Measurements from ENCODE around the gene CDHR1. TPM values are rescaled to one million over a fixed set of nuclear protein-coding genes. Genes with fewer than 3 reads are reported as not detected.

CDHR1 gene
- total and polyA plus RNA-seq, 4 donors, result 0.07 to 0.51 (median 0.14) TPM

DNA sequence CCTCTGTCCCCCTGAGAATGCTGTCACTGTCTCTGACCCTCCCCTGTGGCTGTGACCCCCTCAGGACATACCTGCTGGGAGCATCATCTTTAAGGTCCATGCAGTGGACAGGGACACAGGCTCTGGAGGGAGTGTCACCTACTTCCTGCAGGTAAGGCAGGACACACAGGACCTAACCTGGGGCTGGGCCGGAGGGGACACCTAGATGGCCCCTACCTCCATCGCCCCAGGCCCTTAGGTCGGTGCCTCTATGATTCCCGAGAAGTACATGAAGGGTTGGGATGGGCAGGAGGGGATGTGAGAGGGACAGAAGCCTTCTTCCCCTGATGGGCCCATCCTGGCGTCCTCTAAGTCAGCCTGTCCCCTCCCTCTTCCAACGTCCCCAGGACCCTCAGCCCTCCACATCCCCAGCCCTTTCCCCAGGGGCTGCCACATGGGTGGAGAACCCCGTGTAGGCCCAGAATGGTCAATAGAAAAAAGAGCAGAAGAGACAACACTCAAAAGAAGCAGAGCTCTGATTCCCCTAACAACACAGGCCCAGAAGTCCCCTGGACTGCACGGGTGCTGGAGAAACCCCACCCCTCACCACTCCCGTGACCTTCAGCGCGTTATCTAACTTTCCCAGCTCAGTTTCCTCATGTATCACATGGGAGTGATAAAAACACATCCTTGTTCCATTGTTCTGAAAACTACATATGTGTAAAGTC is 6.4 kb downstream of the CDHR1 start:
- Histone ChIP-seq H3K27ac (ENCODE audit: low read depth in 1 of 2, low read length in 2 of 2) (no peak overlapping the region), H3K27me3 (ENCODE audit: control insufficient read depth in 4 of 4, insufficient read depth in 4 of 4, low read length in 3 of 4) (peaks cover 0 to 3% (median 0%) of the 10 kb centered on the region in 4 donors), H3K9me3 (ENCODE audit: control insufficient read depth in 4 of 4, low read length in 3 of 4) (no peaks in the 10 kb centered on the region), H3K9ac (ENCODE audit: low read depth in 1 of 2, low read length in 2 of 2) (no peak overlapping the region), H3K36me3 (ENCODE audit: control insufficient read depth in 4 of 4, insufficient read depth in 3 of 4, low read depth in 1 of 4, low read length in 3 of 4) (no peaks in the 10 kb centered on the region), H3K4me3 (ENCODE audit: low read depth in 1 of 3, low read length in 3 of 3) (no peak overlapping the region), H3K4me1 (ENCODE audit: control insufficient read depth in 4 of 4, insufficient read depth in 4 of 4, low read length in 3 of 4) (peaks cover 0 to 2% (median 0%) of the 10 kb centered on the region in 4 donors)
- WGBS, result 70% methylated on average over 11 of the region's 11 CpGs
- no peak for DNase-seq (ENCODE audit: low spot score)
- TF ChIP-seq, protein P1, sequence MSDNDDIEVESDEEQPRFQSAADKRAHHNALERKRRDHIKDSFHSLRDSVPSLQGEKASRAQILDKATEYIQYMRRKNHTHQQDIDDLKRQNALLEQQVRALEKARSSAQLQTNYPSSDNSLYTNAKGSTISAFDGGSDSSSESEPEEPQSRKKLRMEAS (IDR thresholded peaks at IDR 0.05), result no peak
- TF ChIP-seq JUND (IDR thresholded peaks at IDR 0.05) (no peak), EGR1 (IDR thresholded peaks at IDR 0.05; ENCODE audit: low read depth in 2 of 2) (no peak), NR2F2 (IDR thresholded peaks at IDR 0.05) (no peak), RXRA (IDR thresholded peaks at IDR 0.05) (no peak)

DNA sequence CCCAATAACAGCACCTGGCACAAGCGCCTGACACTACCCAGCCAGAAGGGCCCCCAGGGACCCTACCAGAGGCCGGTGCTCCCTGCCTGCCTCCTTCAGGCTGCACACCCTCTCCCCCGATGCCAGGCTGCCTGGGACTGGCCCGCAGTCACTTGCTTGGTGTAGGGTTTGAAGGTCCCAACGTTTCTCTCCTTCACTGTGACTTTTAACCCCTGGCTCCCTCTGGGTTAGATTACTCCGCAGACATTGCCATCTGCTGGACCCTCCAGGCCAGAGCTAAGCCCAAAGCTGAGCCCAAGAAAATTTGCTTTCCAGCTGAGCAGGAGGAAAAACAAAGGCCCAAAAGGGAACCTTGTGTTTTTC is 6.9 kb downstream of the CDHR1 start:
- Histone ChIP-seq H3K4me1 (ENCODE audit: control insufficient read depth in 4 of 4, insufficient read depth in 4 of 4, low read length in 3 of 4) (no peaks in the 10 kb centered on the region), H3K36me3 (ENCODE audit: control insufficient read depth in 4 of 4, insufficient read depth in 3 of 4, low read depth in 1 of 4, low read length in 3 of 4) (no peaks in the 10 kb centered on the region), H3K27me3 (ENCODE audit: control insufficient read depth in 4 of 4, insufficient read depth in 4 of 4, low read length in 3 of 4) (peaks cover 0 to 2% (median 0%) of the 10 kb centered on the region in 4 donors), H3K27ac (ENCODE audit: low read depth in 1 of 2, low read length in 2 of 2) (no peak overlapping the region), H3K4me3 (ENCODE audit: low read depth in 1 of 3, low read length in 3 of 3) (no peak overlapping the region), H3K9me3 (ENCODE audit: control insufficient read depth in 4 of 4, low read length in 3 of 4) (no peaks in the 10 kb centered on the region), H3K9ac (ENCODE audit: low read depth in 1 of 2, low read length in 2 of 2) (no peak overlapping the region)
- WGBS, result 54% methylated on average over 6 of the region's 6 CpGs
- DNase-seq (ENCODE audit: low spot score), result no peak
- TF ChIP-seq, protein P1 (IDR thresholded peaks at IDR 0.05), result no peak
- no peak for TF ChIP-seq RAD21 (IDR thresholded peaks at IDR 0.05)
- TF ChIP-seq HNF4A (conservative IDR thresholded peaks at IDR 0.05), result no peak
- TF ChIP-seq, protein P2, sequence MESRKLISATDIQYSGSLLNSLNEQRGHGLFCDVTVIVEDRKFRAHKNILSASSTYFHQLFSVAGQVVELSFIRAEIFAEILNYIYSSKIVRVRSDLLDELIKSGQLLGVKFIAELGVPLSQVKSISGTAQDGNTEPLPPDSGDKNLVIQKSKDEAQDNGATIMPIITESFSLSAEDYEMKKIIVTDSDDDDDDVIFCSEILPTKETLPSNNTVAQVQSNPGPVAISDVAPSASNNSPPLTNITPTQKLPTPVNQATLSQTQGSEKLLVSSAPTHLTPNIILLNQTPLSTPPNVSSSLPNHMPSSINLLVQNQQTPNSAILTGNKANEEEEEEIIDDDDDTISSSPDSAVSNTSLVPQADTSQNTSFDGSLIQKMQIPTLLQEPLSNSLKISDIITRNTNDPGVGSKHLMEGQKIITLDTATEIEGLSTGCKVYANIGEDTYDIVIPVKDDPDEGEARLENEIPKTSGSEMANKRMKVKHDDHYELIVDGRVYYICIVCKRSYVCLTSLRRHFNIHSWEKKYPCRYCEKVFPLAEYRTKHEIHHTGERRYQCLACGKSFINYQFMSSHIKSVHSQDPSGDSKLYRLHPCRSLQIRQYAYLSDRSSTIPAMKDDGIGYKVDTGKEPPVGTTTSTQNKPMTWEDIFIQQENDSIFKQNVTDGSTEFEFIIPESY (IDR thresholded peaks at IDR 0.05), result no peak
- no peak for TF ChIP-seq RXRA (IDR thresholded peaks at IDR 0.05)
- TF ChIP-seq, protein P3, sequence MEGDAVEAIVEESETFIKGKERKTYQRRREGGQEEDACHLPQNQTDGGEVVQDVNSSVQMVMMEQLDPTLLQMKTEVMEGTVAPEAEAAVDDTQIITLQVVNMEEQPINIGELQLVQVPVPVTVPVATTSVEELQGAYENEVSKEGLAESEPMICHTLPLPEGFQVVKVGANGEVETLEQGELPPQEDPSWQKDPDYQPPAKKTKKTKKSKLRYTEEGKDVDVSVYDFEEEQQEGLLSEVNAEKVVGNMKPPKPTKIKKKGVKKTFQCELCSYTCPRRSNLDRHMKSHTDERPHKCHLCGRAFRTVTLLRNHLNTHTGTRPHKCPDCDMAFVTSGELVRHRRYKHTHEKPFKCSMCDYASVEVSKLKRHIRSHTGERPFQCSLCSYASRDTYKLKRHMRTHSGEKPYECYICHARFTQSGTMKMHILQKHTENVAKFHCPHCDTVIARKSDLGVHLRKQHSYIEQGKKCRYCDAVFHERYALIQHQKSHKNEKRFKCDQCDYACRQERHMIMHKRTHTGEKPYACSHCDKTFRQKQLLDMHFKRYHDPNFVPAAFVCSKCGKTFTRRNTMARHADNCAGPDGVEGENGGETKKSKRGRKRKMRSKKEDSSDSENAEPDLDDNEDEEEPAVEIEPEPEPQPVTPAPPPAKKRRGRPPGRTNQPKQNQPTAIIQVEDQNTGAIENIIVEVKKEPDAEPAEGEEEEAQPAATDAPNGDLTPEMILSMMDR (IDR thresholded peaks at IDR 0.05; ENCODE audit: low read depth, low read length, missing input control), result no peak
- TF ChIP-seq, protein P4, sequence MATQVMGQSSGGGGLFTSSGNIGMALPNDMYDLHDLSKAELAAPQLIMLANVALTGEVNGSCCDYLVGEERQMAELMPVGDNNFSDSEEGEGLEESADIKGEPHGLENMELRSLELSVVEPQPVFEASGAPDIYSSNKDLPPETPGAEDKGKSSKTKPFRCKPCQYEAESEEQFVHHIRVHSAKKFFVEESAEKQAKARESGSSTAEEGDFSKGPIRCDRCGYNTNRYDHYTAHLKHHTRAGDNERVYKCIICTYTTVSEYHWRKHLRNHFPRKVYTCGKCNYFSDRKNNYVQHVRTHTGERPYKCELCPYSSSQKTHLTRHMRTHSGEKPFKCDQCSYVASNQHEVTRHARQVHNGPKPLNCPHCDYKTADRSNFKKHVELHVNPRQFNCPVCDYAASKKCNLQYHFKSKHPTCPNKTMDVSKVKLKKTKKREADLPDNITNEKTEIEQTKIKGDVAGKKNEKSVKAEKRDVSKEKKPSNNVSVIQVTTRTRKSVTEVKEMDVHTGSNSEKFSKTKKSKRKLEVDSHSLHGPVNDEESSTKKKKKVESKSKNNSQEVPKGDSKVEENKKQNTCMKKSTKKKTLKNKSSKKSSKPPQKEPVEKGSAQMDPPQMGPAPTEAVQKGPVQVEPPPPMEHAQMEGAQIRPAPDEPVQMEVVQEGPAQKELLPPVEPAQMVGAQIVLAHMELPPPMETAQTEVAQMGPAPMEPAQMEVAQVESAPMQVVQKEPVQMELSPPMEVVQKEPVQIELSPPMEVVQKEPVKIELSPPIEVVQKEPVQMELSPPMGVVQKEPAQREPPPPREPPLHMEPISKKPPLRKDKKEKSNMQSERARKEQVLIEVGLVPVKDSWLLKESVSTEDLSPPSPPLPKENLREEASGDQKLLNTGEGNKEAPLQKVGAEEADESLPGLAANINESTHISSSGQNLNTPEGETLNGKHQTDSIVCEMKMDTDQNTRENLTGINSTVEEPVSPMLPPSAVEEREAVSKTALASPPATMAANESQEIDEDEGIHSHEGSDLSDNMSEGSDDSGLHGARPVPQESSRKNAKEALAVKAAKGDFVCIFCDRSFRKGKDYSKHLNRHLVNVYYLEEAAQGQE (IDR thresholded peaks at IDR 0.05), result no peak
- TF ChIP-seq, protein P5, sequence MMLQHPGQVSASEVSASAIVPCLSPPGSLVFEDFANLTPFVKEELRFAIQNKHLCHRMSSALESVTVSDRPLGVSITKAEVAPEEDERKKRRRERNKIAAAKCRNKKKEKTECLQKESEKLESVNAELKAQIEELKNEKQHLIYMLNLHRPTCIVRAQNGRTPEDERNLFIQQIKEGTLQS (IDR thresholded peaks at IDR 0.05), result no peak

All from liver (tissue), 9 donors.